HFF-Myc (cell line): Measurements from ENCODE around the gene LPAR1.
"Not testable (repeated sequence)": the region's sequence is repeated elsewhere in the genome, so short reads cannot be mapped to it uniquely, and the experiment has no call there.

ENCODE experiments used
- DNase-seq: peaks from one replicate; pipeline ENCODE4 v3.0.0-alpha.2; 2011; ENCODE audit warnings: low read depth; ENCODE audit errors: extremely low read depth
- H3K4me3 ChIP-seq: replicated peaks from 2 replicates; pipeline ENCODE4 v1.5.1; 2011; ENCODE audit warnings: low read depth, mild to moderate bottlenecking, control low read depth, low read length
- CTCF ChIP-seq: IDR thresholded peaks from 2 replicates; pipeline ENCODE4 v1.5.1; 2012; ENCODE audit warnings: mild to moderate bottlenecking, low read depth, low read length, control low read depth; ENCODE audit errors: missing control alignments

The LPAR1 gene

GRCh38 chr9:111056538-111056937 lies 18.3 kb upstream of the LPAR1 start:
- TF ChIP-seq CTCF = no peak
- H3K4me3 ChIP-seq = no peak overlapping the region
- DNase-seq = peak; percentile 90

GRCh38 chr9:111052791-111053190 lies 14.5 kb upstream of the LPAR1 start:
- no peak for TF ChIP-seq CTCF
- no peak for DNase-seq
- no peak overlapping the region for H3K4me3 ChIP-seq

- TF ChIP-seq CTCF = no peak
- no peak for DNase-seq
- H3K4me3 ChIP-seq = no peak overlapping the region
Observed at GRCh38 chr9:111051400-111051799, 13.1 kb upstream of the LPAR1 start.

- no peak for TF ChIP-seq CTCF
- no peak for DNase-seq
- no peak overlapping the region for H3K4me3 ChIP-seq
Observed at GRCh38 chr9:111050819-111051218, 12.5 kb upstream of the LPAR1 start.

- not testable (repeated sequence) for DNase-seq, H3K4me3 ChIP-seq
Observed at GRCh38 chr9:111047287-111047686, 9.0 kb upstream of the LPAR1 start.

- TF ChIP-seq CTCF = no peak
- no peak for DNase-seq
- no peak overlapping the region for H3K4me3 ChIP-seq
Observed at GRCh38 chr9:111041902-111042301, 3.6 kb upstream of the LPAR1 start.

GRCh38 chr9:111040494-111040893 lies 2.2 kb upstream of the LPAR1 start:
- no peak for DNase-seq
- TF ChIP-seq CTCF = no peak
- no peak overlapping the region for H3K4me3 ChIP-seq
